HepG2 (cell line): ENCODE data around the gene HEBP1. TPM values are rescaled to one million over a fixed set of nuclear protein-coding genes. Genes with fewer than 3 reads are reported as not detected.

Experiments
- ADNP ChIP-seq: sonication (generic); formaldehyde crosslinking; IDR thresholded peaks from 2 replicates; pipeline ENCODE4 v1.4.0; 2020; ENCODE audit warnings: missing genetic modification reagents
- AFF4 ChIP-seq: sonication (generic); formaldehyde crosslinking; IDR thresholded peaks from 2 replicates; pipeline ENCODE4 v1.4.0; 2020; ENCODE audit warnings: missing genetic modification reagents
- ATF2 ChIP-seq: sonication (generic); formaldehyde crosslinking; IDR thresholded peaks from 2 replicates; pipeline ENCODE4 v1.4.0; 2020; ENCODE audit warnings: missing genetic modification reagents
- CREB1 ChIP-seq, 2 experiments: fragments of 450-650 bp in 1 of 2; IDR thresholded peaks; 2 replicates each; pipeline ENCODE4 v1.6.1; 2016 to 2017; ENCODE audit warnings: control low read depth in 1 of 2, mild to moderate bottlenecking in 1 of 2, missing compliant biosample characterization in 1 of 2, missing genetic modification characterization in 1 of 2
- DNMT1 ChIP-seq: sonication (generic); formaldehyde crosslinking; IDR thresholded peaks from 2 replicates; pipeline ENCODE4 v1.5.1; 2020; ENCODE audit warnings: mild to moderate bottlenecking, missing genetic modification reagents
- HDAC1 ChIP-seq: sonication (generic); formaldehyde crosslinking; IDR thresholded peaks from 2 replicates; pipeline ENCODE4 v1.5.1; 2020; ENCODE audit warnings: mild to moderate bottlenecking, missing genetic modification reagents
- MATR3 ChIP-seq: sonication (generic); formaldehyde crosslinking; IDR thresholded peaks from 2 replicates; pipeline ENCODE4 v1.4.0; 2020; ENCODE audit warnings: missing genetic modification reagents
- POLR2G ChIP-seq: fragments of 200-400 bp; formaldehyde crosslinking; IDR thresholded peaks from 2 replicates; pipeline ENCODE4 v1.6.1; 2018; ENCODE audit warnings: mild to moderate bottlenecking, low read depth, low read length, moderate library complexity
- RBM39 ChIP-seq: fragments of 200-400 bp; formaldehyde crosslinking; IDR thresholded peaks from one replicate; pipeline ENCODE4 v1.6.1; 2018; ENCODE audit warnings: antibody characterized with exemption, mild to moderate bottlenecking, low read depth, low read length; ENCODE audit not compliant: poor library complexity, severe bottlenecking
- RFXAP ChIP-seq: sonication (generic); formaldehyde crosslinking; IDR thresholded peaks from 2 replicates; pipeline ENCODE4 v1.4.0; 2020; ENCODE audit warnings: missing genetic modification reagents, borderline replicate concordance
- SOX13 ChIP-seq, 3 experiments: fragments of 450-650 bp in 1 of 3; sonication (generic) in 1 of 3; formaldehyde crosslinking in 1 of 3; IDR thresholded peaks in 2 of 3; conservative IDR thresholded peaks in 1 of 3; 2 replicates each; pipeline versions ENCODE4 v1.5.0 to v1.6.1; 2016 to 2020; ENCODE audit warnings: antibody characterized with exemption in 1 of 3, mild to moderate bottlenecking in 1 of 3, missing compliant biosample characterization in 1 of 3, missing genetic modification reagents in 1 of 3, moderate library complexity in 1 of 3
- ZBTB10 ChIP-seq: sonication (generic); formaldehyde crosslinking; IDR thresholded peaks from 2 replicates; pipeline ENCODE4 v1.4.0; 2020; ENCODE audit warnings: missing genetic modification reagents, borderline replicate concordance
- ZBTB2 ChIP-seq: sonication (generic); formaldehyde crosslinking; IDR thresholded peaks from 2 replicates; pipeline ENCODE4 v1.8.0; 2022; ENCODE audit warnings: low read depth, missing genetic modification reagents
- ZNF598 ChIP-seq: sonication (generic); formaldehyde crosslinking; IDR thresholded peaks from 2 replicates; pipeline ENCODE4 v1.5.1; 2020; ENCODE audit warnings: mild to moderate bottlenecking, missing genetic modification reagents, borderline replicate concordance
- polyA plus RNA-seq, 8 experiments: library from polyadenylated mRNA; depleted of rRNA in 3 of 8; stranded (reverse) in 7 of 8; unstranded in 1 of 8; fragments of >200 nt; fragmentation: Illumina TruSeq in 4 of 8; extraction: Trizol in 4 of 8; gene quantifications; 2 replicates each; pipeline versions ENCODE4 v1.2.1 to v1.2.3, GENCODE V29; 2011 to 2016; ENCODE audit warnings: low read depth in 4 of 8, missing spikeins in 1 of 8, mixed read lengths in 1 of 8; ENCODE audit not compliant: insufficient read depth in 1 of 8
- total RNA-seq, 5 experiments: library from RNA; depleted of rRNA; stranded (reverse); fragments of >200 nt; fragmentation: Illumina TruSeq; extraction: Trizol; gene quantifications; 2 replicates each; pipeline ENCODE4 v1.2.3, GENCODE V29; 2016; ENCODE audit warnings: low read depth in 1 of 5

HEBP1 gene
- total and polyA plus RNA-seq, 2 of the 13 experiments (the other 11 are each of a cell fraction or from before 2014, with no cell fraction given), result 7.8 to 9.4 TPM

GRCh38 chr12:12927211-12928079, 72.6 kb downstream of the HEBP1 start (continued):
- TF ChIP-seq AFF4, result no peak
- TF ChIP-seq RFXAP (CRISPR knock-in tag), result peak; percentile 68; the same call in 1 of the 2 replicates
- TF ChIP-seq SOX13 (IDR thresholded peaks at IDR 0.05), result no peak
- peak in 1 of 2 experiments; percentile 1; a peak in 2 of 4 replicates for TF ChIP-seq SOX13 (CRISPR knock-in tag; conservative IDR thresholded peaks at IDR 0.05 in 1 of 2, IDR thresholded peaks at IDR 0.05 in 1 of 2)
- TF ChIP-seq ZBTB2, result no peak
- no peak for TF ChIP-seq RBM39
- peak; percentile 79 for TF ChIP-seq ATF2
- no peak for TF ChIP-seq ADNP (CRISPR knock-in tag)
- TF ChIP-seq CREB1 (IDR thresholded peaks at IDR 0.05), result no peak
- no peak for TF ChIP-seq CREB1 (CRISPR knock-in tag; IDR thresholded peaks at IDR 0.05)
- 0 out of 2 replicates have a peak, but pooled peaks have one; percentile 49 for TF ChIP-seq ZNF598 (CRISPR knock-in tag)
- no peak for TF ChIP-seq MATR3 (CRISPR knock-in tag)
- no peak for TF ChIP-seq DNMT1 (CRISPR knock-in tag)
- TF ChIP-seq HDAC1 (CRISPR knock-in tag), result peak; percentile 32
- TF ChIP-seq ZBTB10 (CRISPR knock-in tag), result no peak
- peak; percentile 92 for TF ChIP-seq POLR2G
